HCT116 (cell line): Measurements from ENCODE around the gene MEI1. TPM values are rescaled to one million over a fixed set of nuclear protein-coding genes. Genes with fewer than 3 reads are reported as not detected.

Source experiments
- ATAC-seq: fragments of 200-7000 bp; cut with Tn5 transposase; 2 replicates; pipeline ENCODE4 v1.9.1; 2020; ENCODE audit warnings: mild to moderate bottlenecking, moderate library complexity
- BruUV-seq: library from RNA; stranded (reverse); fragments of 400-500 nt; replicated peaks from 2 replicates; lab custom pipeline; 2021; lab: Mats Ljungman, UMichigan
- CTCF ChIA-PET: fragments of 300-600 bp; sonication (Branson Sonifier 250); formaldehyde crosslinking; loops from one replicate; lab custom pipeline; 2021; ENCODE audit warnings: antibody characterized with exemption; lab: Charles Lee
- POLR2A ChIA-PET: fragments of 300-600, 350-600 bp; sonication (Branson Sonifier 250); formaldehyde crosslinking; loops from one replicate; lab custom pipeline; 2021; ENCODE audit warnings: antibody characterized with exemption; lab: Charles Lee
- RAD21 ChIA-PET, 2 experiments: fragments of 300-600 bp; sonication (Branson Sonifier 250); formaldehyde crosslinking; loops; one replicate each; lab custom pipeline; 2023; ENCODE audit warnings: low total read pairs in 2 of 2; ENCODE audit not compliant: uncharacterized antibody in 2 of 2, unreplicated experiment in 2 of 2, low non-redundant PET in 1 of 2; lab: Charles Lee
- DNase-seq: peaks from one replicate; pipeline ENCODE4 v3.0.0-alpha.2; 2010; ENCODE audit warnings: low read depth, low spot score
- H2AFZ ChIP-seq: fragments of 200-600 bp; shearing (Covaris generic), sonication (generic); 2 replicates; pipeline ENCODE4 v1.6.1; 2017; ENCODE audit warnings: low read depth, mixed run types, mixed read lengths, antibody characterized with exemption, low read length; ENCODE audit not compliant: poor library complexity, severe bottlenecking
- H3K27ac ChIP-seq: 2 replicates; pipeline ENCODE4 v1.5.1; 2012; ENCODE audit warnings: low read depth, low read length
- H3K27me3 ChIP-seq: fragments of 200-600 bp; sonication (generic); 2 replicates; pipeline ENCODE4 v1.6.1; 2016; ENCODE audit warnings: mixed run types, low read length, mixed read lengths; ENCODE audit not compliant: insufficient read depth
- H3K36me3 ChIP-seq, 2 experiments: fragments of 200-500 bp in 1 of 2; fragments of 200-600 bp in 1 of 2; sonication (Bioruptor generic) in 1 of 2; sonication (generic) in 1 of 2; 2 replicates each; pipeline versions ENCODE4 v1.5.1 to v1.6.1; 2014 to 2016; ENCODE audit warnings: low read length in 2 of 2, inconsistent platforms in 1 of 2, mixed read lengths in 1 of 2, mixed run types in 1 of 2; ENCODE audit not compliant: insufficient read depth in 2 of 2, control insufficient read depth in 1 of 2
- H3K4me1 ChIP-seq, 2 experiments: fragments of 200-600 bp in 1 of 2; sonication (generic) in 1 of 2; 2 replicates each; pipeline versions ENCODE4 v1.5.1 to v1.6.1; 2012 to 2017; ENCODE audit warnings: low read length in 2 of 2, inconsistent platforms in 1 of 2, mild to moderate bottlenecking in 1 of 2, mixed read lengths in 1 of 2, mixed run types in 1 of 2, moderate library complexity in 1 of 2; ENCODE audit not compliant: insufficient read depth in 2 of 2, control insufficient read depth in 1 of 2
- H3K4me2 ChIP-seq: fragments of 200-600 bp; sonication (generic); 2 replicates; pipeline ENCODE4 v1.6.1; 2017; ENCODE audit warnings: mixed run types, low read length, mixed read lengths
- H3K4me3 ChIP-seq, 2 experiments: fragments of 200-600 bp in 1 of 2; sonication (generic) in 1 of 2; replicated peaks in 1 of 2; 2 replicates each; pipeline ENCODE4 v1.5.1; 2011 to 2016; ENCODE audit warnings: low read length in 2 of 2, control low read depth in 1 of 2, low read depth in 1 of 2, mild to moderate bottlenecking in 1 of 2, mixed read lengths in 1 of 2, mixed run types in 1 of 2
- H3K79me2 ChIP-seq: fragments of 200-600 bp; sonication (generic); 2 replicates; pipeline ENCODE4 v1.6.1; 2017; ENCODE audit warnings: mild to moderate bottlenecking, mixed run types, low read length, moderate library complexity, mixed read lengths; ENCODE audit not compliant: insufficient read depth
- H3K9ac ChIP-seq: fragments of 200-600 bp; sonication (generic); 2 replicates; pipeline ENCODE4 v1.6.1; 2016; ENCODE audit warnings: low read length, mixed read lengths
- H3K9me2 ChIP-seq: fragments of 200-600 bp; sonication (generic), shearing (Covaris generic); 2 replicates; pipeline ENCODE4 v1.6.1; 2017; ENCODE audit warnings: mixed run types, mild to moderate bottlenecking, moderate library complexity; ENCODE audit not compliant: insufficient read depth
- H3K9me3 ChIP-seq, 2 experiments: fragments of 200-500 bp in 1 of 2; fragments of 200-600 bp in 1 of 2; sonication (Bioruptor generic) in 1 of 2; sonication (generic) in 1 of 2; 2 replicates each; pipeline ENCODE4 v1.6.1; 2014 to 2017; ENCODE audit warnings: low read length in 2 of 2, mixed read lengths in 2 of 2, inconsistent platforms in 1 of 2, low read depth in 1 of 2, mild to moderate bottlenecking in 1 of 2, mixed run types in 1 of 2, moderate library complexity in 1 of 2; ENCODE audit not compliant: control insufficient read depth in 1 of 2, insufficient read depth in 1 of 2
- H4K20me1 ChIP-seq: fragments of 200-600 bp; sonication (generic), shearing (Covaris generic); 2 replicates; pipeline ENCODE4 v1.6.1; 2017; ENCODE audit warnings: mixed run types, mild to moderate bottlenecking, moderate library complexity; ENCODE audit not compliant: insufficient read depth
- CBX3 ChIP-seq: IDR thresholded peaks from 2 replicates; pipeline ENCODE4 v1.6.1; 2012; ENCODE audit warnings: low read depth
- CEBPB ChIP-seq: IDR thresholded peaks from 2 replicates; pipeline ENCODE4 v1.6.1; 2012; ENCODE audit warnings: low read depth
- EGR1 ChIP-seq: IDR thresholded peaks from 2 replicates; pipeline ENCODE4 v1.6.1; 2012; ENCODE audit warnings: low read depth
- ELF1 ChIP-seq: IDR thresholded peaks from 2 replicates; pipeline ENCODE4 v1.6.1; 2012; ENCODE audit warnings: low read depth, borderline replicate concordance
- EZH2 ChIP-seq: fragments of 200-600 bp; sonication (generic); IDR thresholded peaks from 2 replicates; pipeline ENCODE4 v1.6.1; 2017; ENCODE audit warnings: antibody characterized with exemption, mixed run types
- EZH2phosphoT487 ChIP-seq: fragments of 200-600 bp; IDR thresholded peaks from 2 replicates; pipeline ENCODE4 v1.6.1; 2018; ENCODE audit warnings: antibody characterized with exemption, borderline replicate concordance
- FOSL1 ChIP-seq: IDR thresholded peaks from 2 replicates; pipeline ENCODE4 v1.6.1; 2012; ENCODE audit warnings: low read depth
- JUND ChIP-seq: IDR thresholded peaks from 2 replicates; pipeline ENCODE4 v1.6.1; 2012
- POLR2A ChIP-seq: IDR thresholded peaks from 2 replicates; pipeline ENCODE4 v1.7.0; 2011; ENCODE audit warnings: borderline replicate concordance; ENCODE audit not compliant: insufficient read depth, insufficient read length; ENCODE audit errors: extremely low read depth
- POLR2AphosphoS5 ChIP-seq: IDR thresholded peaks from 2 replicates; pipeline ENCODE4 v1.6.1; 2011; ENCODE audit warnings: mild to moderate bottlenecking, low read depth, low read length, moderate library complexity
- RAD21 ChIP-seq: IDR thresholded peaks from 2 replicates; pipeline ENCODE4 v1.6.1; 2012; ENCODE audit warnings: low read depth, mild to moderate bottlenecking
- SIN3A ChIP-seq: IDR thresholded peaks from 2 replicates; pipeline ENCODE4 v1.6.1; 2012; ENCODE audit warnings: low read depth
- SP1 ChIP-seq: IDR thresholded peaks from 2 replicates; pipeline ENCODE4 v1.6.1; 2012; ENCODE audit warnings: low read depth
- SRF ChIP-seq: IDR thresholded peaks from 2 replicates; pipeline ENCODE4 v1.6.1; 2012; ENCODE audit warnings: low read depth
- TCF7L2 ChIP-seq: IDR thresholded peaks from 2 replicates; pipeline ENCODE4 v1.7.0; 2011; ENCODE audit warnings: borderline replicate concordance, inconsistent platforms; ENCODE audit not compliant: insufficient read depth, insufficient read length; ENCODE audit errors: extremely low read depth
- YY1 ChIP-seq: IDR thresholded peaks from 2 replicates; pipeline ENCODE4 v1.6.1; 2011; ENCODE audit warnings: low read length, low read depth, moderate library complexity, mild to moderate bottlenecking; ENCODE audit not compliant: insufficient replicate concordance; ENCODE audit errors: extremely low read depth
- ZBTB33 ChIP-seq: IDR thresholded peaks from 2 replicates; pipeline ENCODE4 v1.6.1; 2011; ENCODE audit warnings: mild to moderate bottlenecking, low read length, moderate library complexity; ENCODE audit not compliant: insufficient replicate concordance; ENCODE audit errors: extremely low read depth
- intact Hi-C: fragments of 100-400 bp; cut with micrococcal nuclease; formaldehyde crosslinking; loops from 2 replicates; pipeline ENCODE4 v1.10.0; 2022
- total RNA-seq: library from RNA; stranded (reverse); gene quantifications from one replicate; pipeline ENCODE4 v1.2.1, GENCODE V29; 2021; ENCODE audit not compliant: unreplicated experiment
- TF ChIP-seq, protein P1 (sequence below): IDR thresholded peaks from 2 replicates; pipeline ENCODE4 v1.6.1; 2012
- TF ChIP-seq, protein P2 (sequence below): IDR thresholded peaks from 2 replicates; pipeline ENCODE4 v1.6.1; 2012
- TF ChIP-seq, protein P3 (sequence below): IDR thresholded peaks from 2 replicates; pipeline ENCODE4 v1.6.1; 2012; ENCODE audit warnings: low read depth

MEI1 gene
- total RNA-seq, 1 experiment from 2014 or later, result 0.64 TPM

GRCh38 chr22:41696703-41697102, 2.6 kb upstream of the MEI1 start:
- Histone ChIP-seq H4K20me1 (no peaks in the 10 kb centered on the region), H3K36me3 (peaks cover 0 to 3% of the 10 kb centered on the region in 2 experiments; a peak in 1 of 4 replicates), H3K9me3 (no peaks in the 10 kb centered on the region), H3K4me1 (peaks cover 3 to 12% of the 10 kb centered on the region in 2 experiments), H3K9me2 (no peaks in the 10 kb centered on the region), H3K27me3 (no peaks in the 10 kb centered on the region), H3K4me3 (no peak overlapping the region), H3K27ac (peak overlapping the region; percentile 45), H2AFZ (no peak overlapping the region), H3K79me2 (no peaks in the 10 kb centered on the region), H3K9ac (0 out of 2 replicates have a peak overlapping the region, but pooled peaks have one; percentile 22), H3K4me2 (peak overlapping the region; percentile 46)
- ATAC-seq (peak; percentile 35), DNase-seq (no peak)
- intact Hi-C loops, result loop anchor here (1.0 kb wide), 2 partner anchors 161 to 245 kb away; no protein-coding TSS in a partner anchor
- ChIA-PET CTCF (interaction anchor here (0.8 to 3.5 kb wide), 34 partner anchors 9 to 748 kb away, joined by 3 to 62 read pairs (median 5); partner anchors contain the start of genes CCDC134, CENPM, DESI1 and PMM1), RAD21 (interaction anchor here (0.6 to 1.8 kb wide), 9 partner anchors 50 to 251 kb away, joined by 3 to 9 read pairs (median 3); partner anchors contain the start of gene CCDC134 (in 1 of the 2)), POLR2A (interaction anchor here (1.3 to 3.6 kb wide), 2 partner anchors 8 to 104 kb away, joined by 6 to 9 read pairs; partner anchors contain the start of genes CCDC134 and SNU13)
- BruUV-seq, result no TSS peak
- TF ChIP-seq TCF7L2, result no peak
- no peak for TF ChIP-seq EZH2phosphoT487
- TF ChIP-seq ELF1, result no peak
- TF ChIP-seq EZH2, result no peak
- no peak for TF ChIP-seq CEBPB
- TF ChIP-seq EGR1, result no peak
- TF ChIP-seq JUND, result no peak
- TF ChIP-seq CBX3, result no peak
- TF ChIP-seq SIN3A, result no peak
- TF ChIP-seq RAD21, result no peak
- no peak for TF ChIP-seq YY1
- TF ChIP-seq SP1, result no peak
- TF ChIP-seq SRF, result no peak
- TF ChIP-seq, protein P1, sequence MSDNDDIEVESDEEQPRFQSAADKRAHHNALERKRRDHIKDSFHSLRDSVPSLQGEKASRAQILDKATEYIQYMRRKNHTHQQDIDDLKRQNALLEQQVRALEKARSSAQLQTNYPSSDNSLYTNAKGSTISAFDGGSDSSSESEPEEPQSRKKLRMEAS, result no peak
- TF ChIP-seq, protein P2, sequence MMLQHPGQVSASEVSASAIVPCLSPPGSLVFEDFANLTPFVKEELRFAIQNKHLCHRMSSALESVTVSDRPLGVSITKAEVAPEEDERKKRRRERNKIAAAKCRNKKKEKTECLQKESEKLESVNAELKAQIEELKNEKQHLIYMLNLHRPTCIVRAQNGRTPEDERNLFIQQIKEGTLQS, result no peak
- TF ChIP-seq, protein P3, sequence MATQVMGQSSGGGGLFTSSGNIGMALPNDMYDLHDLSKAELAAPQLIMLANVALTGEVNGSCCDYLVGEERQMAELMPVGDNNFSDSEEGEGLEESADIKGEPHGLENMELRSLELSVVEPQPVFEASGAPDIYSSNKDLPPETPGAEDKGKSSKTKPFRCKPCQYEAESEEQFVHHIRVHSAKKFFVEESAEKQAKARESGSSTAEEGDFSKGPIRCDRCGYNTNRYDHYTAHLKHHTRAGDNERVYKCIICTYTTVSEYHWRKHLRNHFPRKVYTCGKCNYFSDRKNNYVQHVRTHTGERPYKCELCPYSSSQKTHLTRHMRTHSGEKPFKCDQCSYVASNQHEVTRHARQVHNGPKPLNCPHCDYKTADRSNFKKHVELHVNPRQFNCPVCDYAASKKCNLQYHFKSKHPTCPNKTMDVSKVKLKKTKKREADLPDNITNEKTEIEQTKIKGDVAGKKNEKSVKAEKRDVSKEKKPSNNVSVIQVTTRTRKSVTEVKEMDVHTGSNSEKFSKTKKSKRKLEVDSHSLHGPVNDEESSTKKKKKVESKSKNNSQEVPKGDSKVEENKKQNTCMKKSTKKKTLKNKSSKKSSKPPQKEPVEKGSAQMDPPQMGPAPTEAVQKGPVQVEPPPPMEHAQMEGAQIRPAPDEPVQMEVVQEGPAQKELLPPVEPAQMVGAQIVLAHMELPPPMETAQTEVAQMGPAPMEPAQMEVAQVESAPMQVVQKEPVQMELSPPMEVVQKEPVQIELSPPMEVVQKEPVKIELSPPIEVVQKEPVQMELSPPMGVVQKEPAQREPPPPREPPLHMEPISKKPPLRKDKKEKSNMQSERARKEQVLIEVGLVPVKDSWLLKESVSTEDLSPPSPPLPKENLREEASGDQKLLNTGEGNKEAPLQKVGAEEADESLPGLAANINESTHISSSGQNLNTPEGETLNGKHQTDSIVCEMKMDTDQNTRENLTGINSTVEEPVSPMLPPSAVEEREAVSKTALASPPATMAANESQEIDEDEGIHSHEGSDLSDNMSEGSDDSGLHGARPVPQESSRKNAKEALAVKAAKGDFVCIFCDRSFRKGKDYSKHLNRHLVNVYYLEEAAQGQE, result no peak
- TF ChIP-seq ZBTB33, result no peak
- TF ChIP-seq POLR2AphosphoS5, result no peak
- no peak for TF ChIP-seq FOSL1
- TF ChIP-seq POLR2A, result no peak
